ENCODE measurements around the gene INSC.

- TF ChIP-seq CTCF (conservative IDR thresholded peaks at IDR 0.05; ENCODE audit: low read depth in 2 of 2), result no peak
- no peak for TF ChIP-seq POLR2AphosphoS5 (IDR thresholded peaks at IDR 0.05; ENCODE audit: low read depth)
- TF ChIP-seq ETS1 (IDR thresholded peaks at IDR 0.05), result no peak
- TF ChIP-seq JUNB (IDR thresholded peaks at IDR 0.05; ENCODE audit: unreplicated experiment), result no peak
- no peak for TF ChIP-seq REST (IDR thresholded peaks at IDR 0.05; ENCODE audit: unreplicated experiment)
- TF ChIP-seq CREB1 (CRISPR knock-in tag; IDR thresholded peaks at IDR 0.05; ENCODE audit: low read depth), result no peak
Observed at GRCh38 chr11:15236559-15236958, 121.8 kb downstream of the INSC start.

Data from GM23338 (cell line).